ENCODE results near the gene CFP. TPM values are rescaled to one million over a fixed set of nuclear protein-coding genes. Genes with fewer than 3 reads are reported as not detected.

The CFP gene
- total RNA-seq, 1 experiment from 2014 or later: 2.0 TPM

DNA sequence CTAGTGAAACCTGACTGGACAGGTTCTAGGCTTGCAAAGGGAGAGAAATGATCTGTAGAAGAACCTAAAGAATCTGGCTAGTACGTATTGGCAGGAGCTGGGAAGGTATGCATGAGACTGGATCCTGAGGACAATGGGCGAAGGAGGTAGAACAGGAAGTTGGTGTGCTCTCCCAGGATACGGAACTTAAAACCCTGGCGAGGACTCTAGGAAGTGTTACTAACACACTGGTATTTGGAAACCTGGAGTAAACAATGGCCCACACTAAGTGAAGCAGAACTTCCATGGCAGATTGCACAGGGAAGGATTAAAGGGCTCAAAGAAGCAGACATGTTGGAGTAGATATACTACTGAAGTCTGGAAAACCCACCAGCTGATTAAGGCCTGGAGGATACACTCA is 19.2 kb downstream of the CFP start (continued):
- TF ChIP-seq, protein P1, sequence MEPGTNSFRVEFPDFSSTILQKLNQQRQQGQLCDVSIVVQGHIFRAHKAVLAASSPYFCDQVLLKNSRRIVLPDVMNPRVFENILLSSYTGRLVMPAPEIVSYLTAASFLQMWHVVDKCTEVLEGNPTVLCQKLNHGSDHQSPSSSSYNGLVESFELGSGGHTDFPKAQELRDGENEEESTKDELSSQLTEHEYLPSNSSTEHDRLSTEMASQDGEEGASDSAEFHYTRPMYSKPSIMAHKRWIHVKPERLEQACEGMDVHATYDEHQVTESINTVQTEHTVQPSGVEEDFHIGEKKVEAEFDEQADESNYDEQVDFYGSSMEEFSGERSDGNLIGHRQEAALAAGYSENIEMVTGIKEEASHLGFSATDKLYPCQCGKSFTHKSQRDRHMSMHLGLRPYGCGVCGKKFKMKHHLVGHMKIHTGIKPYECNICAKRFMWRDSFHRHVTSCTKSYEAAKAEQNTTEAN (CRISPR knock-in tag; IDR thresholded peaks at IDR 0.05): no peak
- TF ChIP-seq, protein P2, sequence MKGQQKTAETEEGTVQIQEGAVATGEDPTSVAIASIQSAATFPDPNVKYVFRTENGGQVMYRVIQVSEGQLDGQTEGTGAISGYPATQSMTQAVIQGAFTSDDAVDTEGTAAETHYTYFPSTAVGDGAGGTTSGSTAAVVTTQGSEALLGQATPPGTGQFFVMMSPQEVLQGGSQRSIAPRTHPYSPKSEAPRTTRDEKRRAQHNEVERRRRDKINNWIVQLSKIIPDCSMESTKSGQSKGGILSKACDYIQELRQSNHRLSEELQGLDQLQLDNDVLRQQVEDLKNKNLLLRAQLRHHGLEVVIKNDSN (CRISPR knock-in tag; IDR thresholded peaks at IDR 0.05): no peak
- TF ChIP-seq, protein P3, sequence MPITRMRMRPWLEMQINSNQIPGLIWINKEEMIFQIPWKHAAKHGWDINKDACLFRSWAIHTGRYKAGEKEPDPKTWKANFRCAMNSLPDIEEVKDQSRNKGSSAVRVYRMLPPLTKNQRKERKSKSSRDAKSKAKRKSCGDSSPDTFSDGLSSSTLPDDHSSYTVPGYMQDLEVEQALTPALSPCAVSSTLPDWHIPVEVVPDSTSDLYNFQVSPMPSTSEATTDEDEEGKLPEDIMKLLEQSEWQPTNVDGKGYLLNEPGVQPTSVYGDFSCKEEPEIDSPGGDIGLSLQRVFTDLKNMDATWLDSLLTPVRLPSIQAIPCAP (CRISPR knock-in tag; IDR thresholded peaks at IDR 0.05): no peak
- TF ChIP-seq ZNF138 (CRISPR knock-in tag; conservative IDR thresholded peaks at IDR 0.05): no peak
- TF ChIP-seq, protein P4, sequence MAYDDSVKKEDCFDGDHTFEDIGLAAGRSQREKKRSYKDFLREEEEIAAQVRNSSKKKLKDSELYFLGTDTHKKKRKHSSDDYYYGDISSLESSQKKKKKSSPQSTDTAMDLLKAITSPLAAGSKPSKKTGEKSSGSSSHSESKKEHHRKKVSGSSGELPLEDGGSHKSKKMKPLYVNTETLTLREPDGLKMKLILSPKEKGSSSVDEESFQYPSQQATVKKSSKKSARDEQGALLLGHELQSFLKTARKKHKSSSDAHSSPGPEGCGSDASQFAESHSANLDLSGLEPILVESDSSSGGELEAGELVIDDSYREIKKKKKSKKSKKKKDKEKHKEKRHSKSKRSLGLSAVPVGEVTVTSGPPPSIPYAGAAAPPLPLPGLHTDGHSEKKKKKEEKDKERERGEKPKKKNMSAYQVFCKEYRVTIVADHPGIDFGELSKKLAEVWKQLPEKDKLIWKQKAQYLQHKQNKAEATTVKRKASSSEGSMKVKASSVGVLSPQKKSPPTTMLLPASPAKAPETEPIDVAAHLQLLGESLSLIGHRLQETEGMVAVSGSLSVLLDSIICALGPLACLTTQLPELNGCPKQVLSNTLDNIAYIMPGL (CRISPR knock-in tag; IDR thresholded peaks at IDR 0.05): no peak
- no peak for TF ChIP-seq ZNF416 (CRISPR knock-in tag; IDR thresholded peaks at IDR 0.05)
- TF ChIP-seq, protein P5, sequence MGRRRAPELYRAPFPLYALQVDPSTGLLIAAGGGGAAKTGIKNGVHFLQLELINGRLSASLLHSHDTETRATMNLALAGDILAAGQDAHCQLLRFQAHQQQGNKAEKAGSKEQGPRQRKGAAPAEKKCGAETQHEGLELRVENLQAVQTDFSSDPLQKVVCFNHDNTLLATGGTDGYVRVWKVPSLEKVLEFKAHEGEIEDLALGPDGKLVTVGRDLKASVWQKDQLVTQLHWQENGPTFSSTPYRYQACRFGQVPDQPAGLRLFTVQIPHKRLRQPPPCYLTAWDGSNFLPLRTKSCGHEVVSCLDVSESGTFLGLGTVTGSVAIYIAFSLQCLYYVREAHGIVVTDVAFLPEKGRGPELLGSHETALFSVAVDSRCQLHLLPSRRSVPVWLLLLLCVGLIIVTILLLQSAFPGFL (CRISPR knock-in tag; IDR thresholded peaks at IDR 0.05; ENCODE audit: borderline replicate concordance): no peak
- TF ChIP-seq, protein P6, sequence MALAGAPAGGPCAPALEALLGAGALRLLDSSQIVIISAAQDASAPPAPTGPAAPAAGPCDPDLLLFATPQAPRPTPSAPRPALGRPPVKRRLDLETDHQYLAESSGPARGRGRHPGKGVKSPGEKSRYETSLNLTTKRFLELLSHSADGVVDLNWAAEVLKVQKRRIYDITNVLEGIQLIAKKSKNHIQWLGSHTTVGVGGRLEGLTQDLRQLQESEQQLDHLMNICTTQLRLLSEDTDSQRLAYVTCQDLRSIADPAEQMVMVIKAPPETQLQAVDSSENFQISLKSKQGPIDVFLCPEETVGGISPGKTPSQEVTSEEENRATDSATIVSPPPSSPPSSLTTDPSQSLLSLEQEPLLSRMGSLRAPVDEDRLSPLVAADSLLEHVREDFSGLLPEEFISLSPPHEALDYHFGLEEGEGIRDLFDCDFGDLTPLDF (CRISPR knock-in tag; IDR thresholded peaks at IDR 0.05): no peak
- TF ChIP-seq MYBL2 (CRISPR knock-in tag; IDR thresholded peaks at IDR 0.05): no peak
- TF ChIP-seq, protein P7, sequence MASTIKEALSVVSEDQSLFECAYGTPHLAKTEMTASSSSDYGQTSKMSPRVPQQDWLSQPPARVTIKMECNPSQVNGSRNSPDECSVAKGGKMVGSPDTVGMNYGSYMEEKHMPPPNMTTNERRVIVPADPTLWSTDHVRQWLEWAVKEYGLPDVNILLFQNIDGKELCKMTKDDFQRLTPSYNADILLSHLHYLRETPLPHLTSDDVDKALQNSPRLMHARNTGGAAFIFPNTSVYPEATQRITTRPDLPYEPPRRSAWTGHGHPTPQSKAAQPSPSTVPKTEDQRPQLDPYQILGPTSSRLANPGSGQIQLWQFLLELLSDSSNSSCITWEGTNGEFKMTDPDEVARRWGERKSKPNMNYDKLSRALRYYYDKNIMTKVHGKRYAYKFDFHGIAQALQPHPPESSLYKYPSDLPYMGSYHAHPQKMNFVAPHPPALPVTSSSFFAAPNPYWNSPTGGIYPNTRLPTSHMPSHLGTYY (CRISPR knock-in tag; IDR thresholded peaks at IDR 0.05): no peak
- TF ChIP-seq ZNF219 (CRISPR knock-in tag; IDR thresholded peaks at IDR 0.05; ENCODE audit: borderline replicate concordance): no peak

DNA sequence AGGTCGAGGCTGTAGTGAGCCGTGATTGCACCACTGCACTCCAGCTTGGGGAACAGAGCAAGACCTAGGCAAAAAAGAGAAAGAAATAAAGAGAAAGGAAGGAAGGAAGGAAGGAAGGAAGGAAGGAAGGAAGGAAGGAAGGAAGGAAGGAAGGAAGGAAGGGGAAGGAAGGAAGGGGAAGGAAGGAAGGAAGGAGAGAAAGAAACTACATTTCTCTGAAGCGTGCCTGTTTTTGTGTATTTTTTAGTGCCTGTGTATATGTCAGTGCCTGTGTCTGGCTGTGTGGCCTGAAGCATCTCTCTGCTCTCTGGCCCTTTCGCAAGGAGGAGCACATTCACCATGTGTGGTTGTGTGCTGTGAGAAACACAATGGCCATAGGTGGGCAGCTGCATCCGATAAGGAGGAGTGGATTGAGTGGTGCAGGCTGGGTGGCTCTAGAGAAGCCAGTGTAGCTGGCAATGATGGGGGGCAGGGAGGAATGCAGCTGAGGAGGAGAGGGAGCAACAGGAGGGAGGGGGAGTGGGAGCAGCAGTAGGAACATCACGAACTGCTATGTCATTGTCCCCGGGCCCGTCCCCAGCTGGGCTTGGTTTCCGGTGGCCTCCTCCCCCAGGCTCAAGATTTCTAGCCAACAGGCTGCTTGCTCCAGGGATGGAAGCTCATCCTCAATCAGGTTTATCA is 21.5 kb downstream of the CFP start:
- CTCF ChIA-PET: interaction anchor here (0.7 to 1.3 kb wide), 7 partner anchors 12 to 40 kb away, joined by 3 to 7 read pairs (median 3); partner anchors contain the start of gene TIMP1
- H3K9me3 Mint-ChIP-seq: peaks cover 5% of the 10 kb centered on the region
- POLR2A ChIA-PET: interaction anchor here (0.7 to 1.3 kb wide), 4 partner anchors 21 to 58 kb away, joined by 3 to 4 read pairs (median 3); no protein-coding TSS in a partner anchor
- H3K36me3 Mint-ChIP-seq: peaks cover 4% of the 10 kb centered on the region; the same call in 1 of the 2 replicates
- ATAC-seq (peak; percentile 92), DNase-seq (ENCODE audit: low spot score) (peak; percentile 57)
- H3K27ac Mint-ChIP-seq: peak overlapping the region; percentile 95
- peaks cover 19% of the 10 kb centered on the region for H3K4me1 Mint-ChIP-seq
- H3K4me3 Mint-ChIP-seq: no peak overlapping the region
- H3K27me3 Mint-ChIP-seq (ENCODE audit: low read depth): no peaks in the 10 kb centered on the region
- TF ChIP-seq ETV6 (CRISPR knock-in tag; IDR thresholded peaks at IDR 0.05): peak; percentile 54; the same call in 1 of the 2 replicates
- TF ChIP-seq, protein P8, sequence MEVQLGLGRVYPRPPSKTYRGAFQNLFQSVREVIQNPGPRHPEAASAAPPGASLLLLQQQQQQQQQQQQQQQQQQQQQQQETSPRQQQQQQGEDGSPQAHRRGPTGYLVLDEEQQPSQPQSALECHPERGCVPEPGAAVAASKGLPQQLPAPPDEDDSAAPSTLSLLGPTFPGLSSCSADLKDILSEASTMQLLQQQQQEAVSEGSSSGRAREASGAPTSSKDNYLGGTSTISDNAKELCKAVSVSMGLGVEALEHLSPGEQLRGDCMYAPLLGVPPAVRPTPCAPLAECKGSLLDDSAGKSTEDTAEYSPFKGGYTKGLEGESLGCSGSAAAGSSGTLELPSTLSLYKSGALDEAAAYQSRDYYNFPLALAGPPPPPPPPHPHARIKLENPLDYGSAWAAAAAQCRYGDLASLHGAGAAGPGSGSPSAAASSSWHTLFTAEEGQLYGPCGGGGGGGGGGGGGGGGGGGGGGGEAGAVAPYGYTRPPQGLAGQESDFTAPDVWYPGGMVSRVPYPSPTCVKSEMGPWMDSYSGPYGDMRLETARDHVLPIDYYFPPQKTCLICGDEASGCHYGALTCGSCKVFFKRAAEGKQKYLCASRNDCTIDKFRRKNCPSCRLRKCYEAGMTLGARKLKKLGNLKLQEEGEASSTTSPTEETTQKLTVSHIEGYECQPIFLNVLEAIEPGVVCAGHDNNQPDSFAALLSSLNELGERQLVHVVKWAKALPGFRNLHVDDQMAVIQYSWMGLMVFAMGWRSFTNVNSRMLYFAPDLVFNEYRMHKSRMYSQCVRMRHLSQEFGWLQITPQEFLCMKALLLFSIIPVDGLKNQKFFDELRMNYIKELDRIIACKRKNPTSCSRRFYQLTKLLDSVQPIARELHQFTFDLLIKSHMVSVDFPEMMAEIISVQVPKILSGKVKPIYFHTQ (CRISPR knock-in tag; IDR thresholded peaks at IDR 0.05): no peak
- TF ChIP-seq, protein P9, sequence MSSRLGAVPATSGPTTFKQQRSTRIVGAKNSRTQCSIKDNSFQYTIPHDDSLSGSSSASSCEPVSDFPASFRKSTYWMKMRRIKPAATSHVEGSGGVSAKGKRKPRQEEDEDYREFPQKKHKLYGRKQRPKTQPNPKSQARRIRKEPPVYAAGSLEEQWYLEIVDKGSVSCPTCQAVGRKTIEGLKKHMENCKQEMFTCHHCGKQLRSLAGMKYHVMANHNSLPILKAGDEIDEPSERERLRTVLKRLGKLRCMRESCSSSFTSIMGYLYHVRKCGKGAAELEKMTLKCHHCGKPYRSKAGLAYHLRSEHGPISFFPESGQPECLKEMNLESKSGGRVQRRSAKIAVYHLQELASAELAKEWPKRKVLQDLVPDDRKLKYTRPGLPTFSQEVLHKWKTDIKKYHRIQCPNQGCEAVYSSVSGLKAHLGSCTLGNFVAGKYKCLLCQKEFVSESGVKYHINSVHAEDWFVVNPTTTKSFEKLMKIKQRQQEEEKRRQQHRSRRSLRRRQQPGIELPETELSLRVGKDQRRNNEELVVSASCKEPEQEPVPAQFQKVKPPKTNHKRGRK (CRISPR knock-in tag; IDR thresholded peaks at IDR 0.05; ENCODE audit: borderline replicate concordance): 0 out of 2 replicates have a peak, but pooled peaks have one; percentile 58
- TF ChIP-seq, protein P10, sequence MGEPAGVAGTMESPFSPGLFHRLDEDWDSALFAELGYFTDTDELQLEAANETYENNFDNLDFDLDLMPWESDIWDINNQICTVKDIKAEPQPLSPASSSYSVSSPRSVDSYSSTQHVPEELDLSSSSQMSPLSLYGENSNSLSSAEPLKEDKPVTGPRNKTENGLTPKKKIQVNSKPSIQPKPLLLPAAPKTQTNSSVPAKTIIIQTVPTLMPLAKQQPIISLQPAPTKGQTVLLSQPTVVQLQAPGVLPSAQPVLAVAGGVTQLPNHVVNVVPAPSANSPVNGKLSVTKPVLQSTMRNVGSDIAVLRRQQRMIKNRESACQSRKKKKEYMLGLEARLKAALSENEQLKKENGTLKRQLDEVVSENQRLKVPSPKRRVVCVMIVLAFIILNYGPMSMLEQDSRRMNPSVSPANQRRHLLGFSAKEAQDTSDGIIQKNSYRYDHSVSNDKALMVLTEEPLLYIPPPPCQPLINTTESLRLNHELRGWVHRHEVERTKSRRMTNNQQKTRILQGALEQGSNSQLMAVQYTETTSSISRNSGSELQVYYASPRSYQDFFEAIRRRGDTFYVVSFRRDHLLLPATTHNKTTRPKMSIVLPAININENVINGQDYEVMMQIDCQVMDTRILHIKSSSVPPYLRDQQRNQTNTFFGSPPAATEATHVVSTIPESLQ (CRISPR knock-in tag; IDR thresholded peaks at IDR 0.05): no peak
- TF ChIP-seq NFE2L1 (CRISPR knock-in tag; IDR thresholded peaks at IDR 0.05): peak; percentile 90; the same call in 1 of the 2 replicates
- TF ChIP-seq JAZF1 (CRISPR knock-in tag; IDR thresholded peaks at IDR 0.05): no peak
- TF ChIP-seq ZNF121 (CRISPR knock-in tag; IDR thresholded peaks at IDR 0.05): no peak

Data from WTC11 (cell line).